Body of pancreas (tissue), 4 donors: ENCODE results near the gene ATF7. TPM values are rescaled to one million over a fixed set of nuclear protein-coding genes. Genes with fewer than 3 reads are reported as not detected.
A peak's percentile ranks its signal among the peaks of the same experiment; 100 is the strongest.

Source experiments
- ATAC-seq: fragments of 150-250 bp; one replicate; pipeline ENCODE4 v1.9.1; 2016
- DNase-seq, 4 donors: peaks; one replicate each; pipeline ENCODE4 v3.0.0-alpha.2; 2019
- H3K27ac ChIP-seq, 4 donors: fragments of 200-600 bp; sonication (generic); 1 replicate in 3 of 4; 2 replicates in 1 of 4; pipeline versions ENCODE4 v1.5.1 to v1.6.1; 2016 to 2019; ENCODE audit warnings: mild to moderate bottlenecking in 1 of 4, mixed read lengths in 1 of 4, moderate library complexity in 1 of 4
- H3K27me3 ChIP-seq, 2 donors: fragments of 200-600 bp; sonication (generic); one replicate each; pipeline ENCODE4 v1.6.0; 2016; ENCODE audit warnings: mild to moderate bottlenecking in 1 of 2
- H3K36me3 ChIP-seq, 2 donors: fragments of 200-600 bp; sonication (generic); replicated peaks in 1 of 2; 2 replicates each; pipeline ENCODE4 v1.5.1; 2016; ENCODE audit warnings: low read depth in 2 of 2; ENCODE audit not compliant: insufficient read depth in 1 of 2
- H3K4me1 ChIP-seq: fragments of 200-600 bp; sonication (generic); one replicate; pipeline ENCODE4 v1.6.0; 2016
- H3K4me3 ChIP-seq, 2 donors: fragments of 200-600 bp; sonication (generic); 1 replicate in 1 of 2; 2 replicates in 1 of 2; pipeline ENCODE4 v1.5.1; 2016 to 2019
- H3K9me3 ChIP-seq, 3 donors: fragments of 200-600 bp; sonication (generic); 1 replicate in 2 of 3; 2 replicates in 1 of 3; pipeline ENCODE4 v1.5.1; 2016
- POLR2A ChIP-seq, 3 donors: fragments of 450-650 bp; IDR thresholded peaks; one replicate each; pipeline ENCODE4 v1.6.1; 2016; ENCODE audit warnings: antibody characterized with exemption in 3 of 3, mild to moderate bottlenecking in 2 of 3
- WGBS, 2 donors: methylation state at CpG; one replicate each; pipeline ENCODE4 v1.1.5; 2017; 5-methylcytosine and 5-hydroxymethylcytosine counted together
- intact Hi-C: fragments of 100-400 bp; cut with DNase I; formaldehyde crosslinking; loops from one replicate; pipeline ENCODE4 v1.15.1; 2023
- total RNA-seq, 2 donors: library from RNA; depleted of rRNA; stranded (reverse); fragments of >200 nt; gene quantifications; one replicate each; pipeline ENCODE4 v1.1.0, GENCODE V29; 2016
- TF ChIP-seq, protein P1 (sequence below), 7 experiments: fragments of 450-650 bp in 4 of 7; fragments of 200-600 bp in 3 of 7; sonication (generic) in 3 of 7; IDR thresholded peaks; one replicate each; pipeline ENCODE4 v1.5.1; 2016 to 2019; ENCODE audit warnings: antibody characterized with exemption in 7 of 7

ATF7 gene
- total RNA-seq, 2 donors from 2014 or later: 12.9 to 21.3 TPM

DNA sequence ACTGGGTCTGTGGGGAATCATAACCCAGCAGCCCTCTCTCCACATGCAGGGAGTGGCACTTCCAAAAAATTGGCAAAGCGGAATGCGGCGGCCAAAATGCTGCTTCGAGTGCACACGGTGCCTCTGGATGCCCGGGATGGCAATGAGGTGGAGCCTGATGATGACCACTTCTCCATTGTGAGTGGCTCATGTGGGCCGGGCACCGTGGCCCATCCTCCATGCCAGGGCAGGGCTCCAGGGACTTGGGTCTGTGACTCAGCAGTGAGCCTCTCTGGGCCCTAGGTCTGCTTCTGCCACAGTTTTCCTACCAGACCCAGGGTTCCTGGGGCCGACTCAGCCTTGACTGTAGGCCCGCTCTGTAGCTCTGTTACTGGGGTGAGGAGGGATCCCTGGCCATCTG is 121.1 kb downstream of the ATF7 start:
- no peaks in the 10 kb centered on the region for H3K9me3 ChIP-seq
- peaks cover 34% of the 10 kb centered on the region for H3K4me1 ChIP-seq
- DNase-seq (no peak), ATAC-seq (no peak)
- no peak overlapping the region for H3K27ac ChIP-seq
- intact Hi-C loops: loop anchor here (10.0 kb wide), 1 partner anchor 150 kb away; no protein-coding TSS in a partner anchor
- WGBS, 2 donors: 83 to 88% methylated on average over 8 to 10 of the region's 10 CpGs
- H3K36me3 ChIP-seq: peaks cover 0 to 4% of the 10 kb centered on the region in 2 donors
- no peak overlapping the region for H3K4me3 ChIP-seq
- TF ChIP-seq POLR2A (IDR thresholded peaks at IDR 0.05): no peak
- TF ChIP-seq, protein P1, sequence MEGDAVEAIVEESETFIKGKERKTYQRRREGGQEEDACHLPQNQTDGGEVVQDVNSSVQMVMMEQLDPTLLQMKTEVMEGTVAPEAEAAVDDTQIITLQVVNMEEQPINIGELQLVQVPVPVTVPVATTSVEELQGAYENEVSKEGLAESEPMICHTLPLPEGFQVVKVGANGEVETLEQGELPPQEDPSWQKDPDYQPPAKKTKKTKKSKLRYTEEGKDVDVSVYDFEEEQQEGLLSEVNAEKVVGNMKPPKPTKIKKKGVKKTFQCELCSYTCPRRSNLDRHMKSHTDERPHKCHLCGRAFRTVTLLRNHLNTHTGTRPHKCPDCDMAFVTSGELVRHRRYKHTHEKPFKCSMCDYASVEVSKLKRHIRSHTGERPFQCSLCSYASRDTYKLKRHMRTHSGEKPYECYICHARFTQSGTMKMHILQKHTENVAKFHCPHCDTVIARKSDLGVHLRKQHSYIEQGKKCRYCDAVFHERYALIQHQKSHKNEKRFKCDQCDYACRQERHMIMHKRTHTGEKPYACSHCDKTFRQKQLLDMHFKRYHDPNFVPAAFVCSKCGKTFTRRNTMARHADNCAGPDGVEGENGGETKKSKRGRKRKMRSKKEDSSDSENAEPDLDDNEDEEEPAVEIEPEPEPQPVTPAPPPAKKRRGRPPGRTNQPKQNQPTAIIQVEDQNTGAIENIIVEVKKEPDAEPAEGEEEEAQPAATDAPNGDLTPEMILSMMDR (IDR thresholded peaks at IDR 0.05): no peak
- no peaks in the 10 kb centered on the region for H3K27me3 ChIP-seq

DNA sequence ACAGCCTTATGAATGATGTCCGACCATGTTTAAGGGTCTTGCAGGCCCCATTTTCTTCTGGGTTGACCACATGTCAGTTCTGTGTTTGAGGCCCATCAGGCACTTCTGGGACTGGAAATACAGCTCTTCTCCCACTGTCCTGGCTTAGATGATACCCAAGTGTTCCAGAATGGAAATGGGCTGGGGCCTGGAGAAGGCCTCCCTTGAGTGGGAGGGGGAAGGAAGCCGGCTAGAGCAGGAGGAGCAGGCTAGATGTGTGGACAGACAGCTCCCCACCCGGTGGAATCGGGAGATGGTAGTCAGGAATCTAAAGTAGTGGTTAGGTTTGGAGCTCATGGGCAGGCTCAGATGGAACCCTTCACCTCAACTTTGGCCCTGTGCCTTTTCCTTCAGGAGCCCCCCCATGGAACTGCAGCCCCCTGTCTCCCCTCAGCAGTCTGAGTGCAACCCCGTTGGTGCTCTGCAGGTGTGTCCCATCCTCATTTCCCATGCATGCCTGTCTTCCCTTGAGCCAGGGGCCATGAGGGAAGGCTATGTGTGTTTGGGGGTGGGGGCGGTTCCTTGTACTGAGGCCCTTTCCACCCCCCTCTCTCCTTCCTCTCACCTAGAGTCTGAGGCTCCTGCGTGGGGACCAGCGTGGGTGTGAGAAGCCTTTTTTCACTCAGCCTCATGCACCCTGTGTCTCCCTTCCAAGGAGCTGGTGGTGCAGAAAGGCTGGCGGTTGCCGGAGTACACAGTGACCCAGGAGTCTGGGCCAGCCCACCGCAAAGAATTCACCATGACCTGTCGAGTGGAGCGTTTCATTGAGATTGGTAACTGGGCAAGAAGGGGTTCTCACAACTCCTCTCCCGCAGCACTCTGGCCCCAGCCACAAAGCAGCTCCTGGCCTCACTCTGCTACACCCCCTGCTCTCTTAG is 121.9 kb downstream of the ATF7 start:
- no peak for ATAC-seq
- no peak for TF ChIP-seq POLR2A (IDR thresholded peaks at IDR 0.05)
- TF ChIP-seq, protein P1 (IDR thresholded peaks at IDR 0.05): no peak
- Histone ChIP-seq H3K9me3 (no peaks in the 10 kb centered on the region), H3K27me3 (no peaks in the 10 kb centered on the region), H3K27ac (peak overlapping the region in 2 of 4 donors; percentile 98 to 99), H3K36me3 (peaks cover 0 to 4% of the 10 kb centered on the region in 2 donors), H3K4me1 (peaks cover 43% of the 10 kb centered on the region), H3K4me3 (no peak overlapping the region)
- intact Hi-C loops: loop anchor here (10.0 kb wide), 1 partner anchor 149 kb away; no protein-coding TSS in a partner anchor
- DNase-seq: no peak
- 79 to 84% methylated on average over 13 to 14 of the region's 14 CpGs for WGBS, 2 donors

DNA sequence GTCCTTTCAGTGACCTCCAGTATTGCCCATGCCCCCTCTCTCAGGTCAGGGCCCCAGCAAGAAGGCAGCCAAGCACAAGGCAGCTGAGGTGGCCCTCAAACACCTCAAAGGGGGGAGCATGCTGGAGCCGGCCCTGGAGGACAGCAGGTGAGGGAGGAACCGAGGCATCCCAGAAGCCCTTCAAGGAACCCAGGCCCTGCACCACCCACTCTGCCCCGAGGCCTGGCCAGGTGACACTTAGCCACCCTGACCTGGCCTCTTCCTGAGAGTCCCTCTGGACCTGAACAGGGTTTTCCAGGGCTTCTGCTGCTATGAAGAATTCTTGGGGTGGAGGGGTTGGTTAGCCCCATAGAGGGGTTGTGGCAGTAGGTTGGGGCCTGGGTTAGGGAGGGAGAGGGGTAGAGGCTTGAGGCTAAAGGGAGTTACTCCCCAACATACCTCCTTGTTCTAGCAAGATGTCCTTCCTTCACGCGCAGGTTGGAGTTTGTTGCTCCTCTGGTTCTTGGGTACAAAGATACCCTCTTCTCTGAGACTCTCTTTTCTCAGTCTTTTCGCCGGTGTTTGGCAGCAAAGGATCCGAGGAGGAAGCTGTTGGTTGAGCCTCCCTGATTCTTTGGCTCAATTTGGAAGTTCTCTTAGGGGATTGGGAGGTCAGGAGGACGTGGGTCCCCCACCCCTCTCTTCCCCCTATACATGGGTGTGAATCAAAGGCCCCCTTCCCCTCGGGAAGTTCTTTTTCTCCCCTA is 123.0 kb downstream of the ATF7 start:
- DNase-seq: no peak
- no peak for ATAC-seq
- WGBS, 2 donors: 69 to 75% methylated on average over 7 to 10 of the region's 10 CpGs
- TF ChIP-seq, protein P1 (IDR thresholded peaks at IDR 0.05): no peak
- TF ChIP-seq POLR2A (IDR thresholded peaks at IDR 0.05): no peak
- Histone ChIP-seq H3K4me1 (peaks cover 38% of the 10 kb centered on the region), H3K27me3 (no peaks in the 10 kb centered on the region), H3K9me3 (no peaks in the 10 kb centered on the region), H3K36me3 (peaks cover 0 to 4% of the 10 kb centered on the region in 2 donors), H3K4me3 (no peak overlapping the region), H3K27ac (peak overlapping the region in 3 of 4 donors; percentile 93 to 99 (median 98))
- intact Hi-C loops: loop anchor here (10.0 kb wide), 1 partner anchor 148 kb away; no protein-coding TSS in a partner anchor

DNA sequence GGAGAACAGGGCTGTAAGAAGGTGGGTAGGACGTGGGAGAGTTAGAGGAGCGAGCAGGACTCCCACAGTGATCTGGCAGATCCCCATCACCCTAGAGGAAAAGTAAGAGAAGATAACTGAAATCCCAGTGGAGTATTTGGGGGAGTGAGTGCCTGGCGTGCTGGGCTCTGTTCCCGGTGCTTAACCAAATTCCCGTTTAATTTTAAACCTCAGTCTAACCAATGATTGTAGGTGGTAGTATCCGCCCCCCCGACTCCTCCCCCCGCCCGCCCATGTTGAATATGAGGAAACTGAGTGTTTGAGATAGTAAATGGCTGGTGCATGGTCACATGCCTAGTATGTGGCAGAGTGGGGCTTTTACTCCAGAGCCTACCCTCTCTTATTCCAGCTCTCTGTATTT is 123.9 kb downstream of the ATF7 start:
- TF ChIP-seq, protein P1 (IDR thresholded peaks at IDR 0.05): no peak
- TF ChIP-seq POLR2A (IDR thresholded peaks at IDR 0.05): no peak
- no peaks in the 10 kb centered on the region for H3K9me3 ChIP-seq
- intact Hi-C loops: loop anchor here (10.0 kb wide), 1 partner anchor 148 kb away; no protein-coding TSS in a partner anchor
- H3K36me3 ChIP-seq: peaks cover 0 to 4% of the 10 kb centered on the region in 2 donors
- DNase-seq: no peak
- no peak for ATAC-seq
- no peak overlapping the region for H3K4me3 ChIP-seq
- H3K27ac ChIP-seq: peak overlapping the region in 3 of 4 donors; percentile 93 to 99 (median 98)
- no peaks in the 10 kb centered on the region for H3K27me3 ChIP-seq
- WGBS, 2 donors: 51 to 58% methylated on average over 9 of the region's 9 CpGs
- peaks cover 38% of the 10 kb centered on the region for H3K4me1 ChIP-seq
